Astrocyte (in vitro differentiated cells and primary cell): ENCODE data around the gene RAPGEF4. TPM values are rescaled to one million over a fixed set of nuclear protein-coding genes. Genes with fewer than 3 reads are reported as not detected.

Source experiments
- DNase-seq: peaks from one replicate; pipeline ENCODE4 v3.0.0-alpha.2; 2010; ENCODE audit warnings: low read depth
- FAIRE-seq: peaks from 2 replicates; lab custom pipeline; 2011; peaks lifted over from hg19 to GRCh38; lab: Jason Lieb, UNC
- H2AFZ ChIP-seq: 2 replicates; pipeline ENCODE4 v1.6.0; 2012; ENCODE audit warnings: low read depth, low read length, inconsistent platforms
- H3K27ac ChIP-seq: 2 replicates; pipeline ENCODE4 v1.5.1; 2011; ENCODE audit warnings: low read depth, low read length, inconsistent platforms
- H3K27me3 ChIP-seq: 2 replicates; pipeline ENCODE4 v1.6.0; 2011; ENCODE audit warnings: low read length, inconsistent platforms; ENCODE audit not compliant: insufficient read depth
- H3K36me3 ChIP-seq: 2 replicates; pipeline ENCODE4 v1.5.1; 2011; ENCODE audit warnings: low read length, inconsistent platforms; ENCODE audit not compliant: insufficient read depth
- H3K4me1 ChIP-seq: 2 replicates; pipeline ENCODE4 v1.5.1; 2011; ENCODE audit warnings: low read length, inconsistent platforms; ENCODE audit not compliant: insufficient read depth
- H3K4me2 ChIP-seq: 2 replicates; pipeline ENCODE4 v1.6.0; 2012; ENCODE audit warnings: low read length, inconsistent platforms
- H3K4me3 ChIP-seq: 2 replicates; pipeline ENCODE4 v1.5.1; 2011; ENCODE audit warnings: low read depth, mild to moderate bottlenecking, low read length, inconsistent platforms; ENCODE audit not compliant: insufficient read depth
- H3K79me2 ChIP-seq: 2 replicates; pipeline ENCODE4 v1.6.0; 2012; ENCODE audit warnings: mild to moderate bottlenecking, low read length, inconsistent platforms; ENCODE audit not compliant: insufficient read depth
- H3K9ac ChIP-seq: 2 replicates; pipeline ENCODE4 v1.6.0; 2012; ENCODE audit warnings: mild to moderate bottlenecking, low read length, inconsistent platforms
- H3K9me3 ChIP-seq: 2 replicates; pipeline ENCODE4 v1.5.1; 2012; ENCODE audit warnings: low read depth, mild to moderate bottlenecking, low read length, inconsistent platforms; ENCODE audit not compliant: insufficient read depth
- H4K20me1 ChIP-seq: 2 replicates; pipeline ENCODE4 v1.6.0; 2012; ENCODE audit warnings: low read length, inconsistent platforms; ENCODE audit not compliant: insufficient read depth
- H3K27ac Mint-ChIP-seq: one replicate; pipeline ENCODE4 v1.8.0; 2021; ENCODE audit warnings: mild to moderate bottlenecking, mixed read lengths; ENCODE audit not compliant: unreplicated experiment
- H3K27me3 Mint-ChIP-seq: one replicate; pipeline ENCODE4 v1.8.0; 2021; ENCODE audit warnings: low read depth, mixed read lengths; ENCODE audit not compliant: unreplicated experiment
- H3K36me3 Mint-ChIP-seq: one replicate; pipeline ENCODE4 v1.8.0; 2021; ENCODE audit warnings: low read depth, mixed read lengths; ENCODE audit not compliant: unreplicated experiment
- H3K4me1 Mint-ChIP-seq: one replicate; pipeline ENCODE4 v1.8.0; 2021; ENCODE audit warnings: low read depth, mixed read lengths; ENCODE audit not compliant: unreplicated experiment
- H3K4me3 Mint-ChIP-seq: one replicate; pipeline ENCODE4 v1.8.0; 2021; ENCODE audit warnings: mild to moderate bottlenecking, moderate library complexity, mixed read lengths; ENCODE audit not compliant: unreplicated experiment
- H3K9me3 Mint-ChIP-seq: one replicate; pipeline ENCODE4 v1.8.0; 2021; ENCODE audit warnings: mild to moderate bottlenecking, mixed read lengths; ENCODE audit not compliant: unreplicated experiment
- CTCF ChIP-seq: IDR thresholded peaks from 2 replicates; pipeline ENCODE4 v1.5.1; 2011; ENCODE audit warnings: low read depth, mild to moderate bottlenecking, inconsistent platforms, low read length, moderate library complexity; ENCODE audit not compliant: insufficient read depth
- EZH2 ChIP-seq: IDR thresholded peaks from 2 replicates; pipeline ENCODE4 v1.6.1; 2012; ENCODE audit warnings: mild to moderate bottlenecking, low read length, inconsistent platforms; ENCODE audit not compliant: insufficient read depth
- total RNA-seq: library from RNA; stranded (reverse); gene quantifications from 2 replicates; pipeline ENCODE4 v1.2.1, GENCODE V29; 2021

RAPGEF4 gene
- total RNA-seq, 1 donor from 2014 or later = 1.1 TPM

DNA sequence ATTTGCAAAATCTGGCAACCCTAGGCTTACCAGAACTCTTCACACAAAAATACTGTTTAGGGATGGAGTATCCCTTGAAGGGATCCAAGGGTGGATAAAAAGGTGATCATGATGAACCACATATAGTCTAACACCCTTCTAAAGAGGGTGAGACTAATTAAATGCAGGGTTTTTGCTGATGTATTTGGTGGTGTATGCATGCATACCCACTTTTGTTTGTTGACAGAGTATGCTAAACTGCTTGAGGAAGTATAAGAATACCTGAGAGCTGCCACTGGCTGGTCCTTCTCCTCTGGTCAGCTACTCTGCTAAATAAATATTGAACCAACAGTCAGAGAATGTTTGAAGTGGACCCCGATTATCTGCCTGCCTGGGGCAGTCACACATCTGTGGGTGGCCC, 34.2 kb downstream of the RAPGEF4 start:
- Histone ChIP-seq H3K9me3 (no peaks in the 10 kb centered on the region), H3K79me2 (no peaks in the 10 kb centered on the region), H3K4me1 (no peaks in the 10 kb centered on the region), H3K4me2 (no peak overlapping the region), H3K4me3 (no peak overlapping the region), H3K36me3 (no peaks in the 10 kb centered on the region), H3K9ac (no peak overlapping the region), H2AFZ (no peak overlapping the region), H4K20me1 (no peaks in the 10 kb centered on the region), H3K27ac (no peak overlapping the region), H3K27me3 (no peaks in the 10 kb centered on the region)
- no peak for DNase-seq
- Mint-ChIP-seq H3K27me3 (no peaks in the 10 kb centered on the region), H3K4me3 (no peak overlapping the region), H3K4me1 (no peaks in the 10 kb centered on the region), H3K9me3 (no peaks in the 10 kb centered on the region), H3K36me3 (no peaks in the 10 kb centered on the region), H3K27ac (no peak overlapping the region)
- no peak for TF ChIP-seq EZH2
- TF ChIP-seq CTCF = no peak
- no peak for FAIRE-seq

- no peak overlapping the region for H3K4me3 ChIP-seq
- H3K27ac ChIP-seq = no peak overlapping the region
- H3K9ac ChIP-seq = no peak overlapping the region
- no peak overlapping the region for H3K4me2 ChIP-seq
- no peaks in the 10 kb centered on the region for H3K9me3 ChIP-seq
- no peaks in the 10 kb centered on the region for H3K4me1 ChIP-seq
- TF ChIP-seq EZH2 (no peak), CTCF (no peak)
- H4K20me1 ChIP-seq = no peaks in the 10 kb centered on the region
- FAIRE-seq (no peak), DNase-seq (no peak)
- Mint-ChIP-seq H3K36me3 (no peaks in the 10 kb centered on the region), H3K4me1 (no peaks in the 10 kb centered on the region), H3K27me3 (no peaks in the 10 kb centered on the region), H3K27ac (no peak overlapping the region), H3K4me3 (no peak overlapping the region), H3K9me3 (no peaks in the 10 kb centered on the region)
- no peaks in the 10 kb centered on the region for H3K79me2 ChIP-seq
- no peak overlapping the region for H2AFZ ChIP-seq
- H3K27me3 ChIP-seq = no peaks in the 10 kb centered on the region
- H3K36me3 ChIP-seq = no peaks in the 10 kb centered on the region
Measured at GRCh38 chr2:172770887-172771286, 35.2 kb downstream of the RAPGEF4 start.

GRCh38 chr2:172772633-172773032, 37.0 kb downstream of the RAPGEF4 start:
- Histone ChIP-seq H3K36me3 (no peaks in the 10 kb centered on the region), H3K4me2 (no peak overlapping the region), H3K4me3 (no peak overlapping the region), H3K27me3 (no peaks in the 10 kb centered on the region), H3K9ac (no peak overlapping the region), H2AFZ (no peak overlapping the region), H3K4me1 (no peaks in the 10 kb centered on the region), H3K79me2 (no peaks in the 10 kb centered on the region), H3K27ac (no peak overlapping the region), H4K20me1 (no peaks in the 10 kb centered on the region), H3K9me3 (no peaks in the 10 kb centered on the region)
- no peaks in the 10 kb centered on the region for H3K27me3 Mint-ChIP-seq
- H3K4me3 Mint-ChIP-seq = no peak overlapping the region
- H3K27ac Mint-ChIP-seq = no peak overlapping the region
- TF ChIP-seq CTCF = no peak
- TF ChIP-seq EZH2 = no peak
- H3K4me1 Mint-ChIP-seq = peaks cover 4% of the 10 kb centered on the region
- peak; percentile 28 for DNase-seq
- no peaks in the 10 kb centered on the region for H3K36me3 Mint-ChIP-seq
- no peaks in the 10 kb centered on the region for H3K9me3 Mint-ChIP-seq
- FAIRE-seq = no peak
